HepG2 (cell line): ENCODE measurements around the gene MUC4. TPM values are rescaled to one million over a fixed set of nuclear protein-coding genes. Genes with fewer than 3 reads are reported as not detected.

Experiments
- ATAC-seq: fragments of 200-7000 bp; cut with Tn5 transposase; 3 replicates; pipeline ENCODE4 v1.9.1; 2020; ENCODE audit warnings: mild to moderate bottlenecking, moderate library complexity
- BruUV-seq: library from RNA; stranded (reverse); fragments of 400-500 nt; replicated peaks from 2 replicates; lab custom pipeline; 2021; lab: Mats Ljungman, UMichigan
- CTCF ChIA-PET: fragments of 300-600 bp; formaldehyde crosslinking; extraction: SDS; loops from one replicate; lab custom pipeline; 2021; ENCODE audit warnings: low total read pairs, inconsistent platforms, low intra/inter-chr PET ratio; lab: Yijun Ruan, JAX
- POLR2A ChIA-PET: fragments of 350-600 bp; sonication (Branson Sonifier 250); formaldehyde crosslinking; loops from one replicate; lab custom pipeline; 2020; ENCODE audit warnings: antibody characterized with exemption, inconsistent platforms; lab: Yijun Ruan, JAX
- DNase-seq: peaks from one replicate; pipeline ENCODE4 v3.0.0-alpha.2; 2015; ENCODE audit warnings: low spot score
- FAIRE-seq: peaks from 3 replicates; lab custom pipeline; 2011; peaks lifted over from hg19 to GRCh38; lab: Jason Lieb, UNC
- H2AFZ ChIP-seq: one replicate; pipeline ENCODE4 v1.6.1; 2011; ENCODE audit warnings: low read length, inconsistent platforms
- H3K27ac ChIP-seq: fragments of 300-600 bp; 3 replicates; pipeline ENCODE4 v1.8.0; 2011; ENCODE audit warnings: mixed run types, mild to moderate bottlenecking, mixed read lengths, low read length, inconsistent platforms; ENCODE audit not compliant: insufficient read depth; ENCODE audit errors: extremely low read length
- H3K27me3 ChIP-seq, 2 experiments: fragments of 200-600 bp in 1 of 2; 2 replicates in 1 of 2; 3 replicates in 1 of 2; pipeline versions ENCODE4 v1.6.0 to v1.8.0; 2011; ENCODE audit warnings: low read length in 2 of 2, mild to moderate bottlenecking in 2 of 2, moderate library complexity in 2 of 2, inconsistent platforms in 1 of 2; ENCODE audit not compliant: insufficient read depth in 2 of 2, control insufficient read depth in 1 of 2
- H3K36me3 ChIP-seq, 2 experiments: fragments of 200-600 bp in 1 of 2; replicated peaks in 1 of 2; 2 replicates in 1 of 2; 3 replicates in 1 of 2; pipeline versions ENCODE4 v1.5.1 to v1.8.0; 2011; ENCODE audit warnings: low read length in 2 of 2, inconsistent platforms in 1 of 2; ENCODE audit not compliant: insufficient read depth in 2 of 2, control insufficient read depth in 1 of 2
- H3K4me1 ChIP-seq: 2 replicates; pipeline ENCODE4 v1.5.1; 2012; ENCODE audit warnings: low read length, inconsistent platforms; ENCODE audit not compliant: insufficient read depth
- H3K4me2 ChIP-seq: 2 replicates; pipeline ENCODE4 v1.6.0; 2011; ENCODE audit warnings: low read depth, low read length, inconsistent platforms
- H3K4me3 ChIP-seq, 3 experiments: fragments of 200-600 bp in 1 of 3; sonication (generic), shearing (Covaris generic) in 1 of 3; replicated peaks in 1 of 3; 2 replicates each; pipeline ENCODE4 v1.5.1; 2011 to 2016; ENCODE audit warnings: low read length in 3 of 3, inconsistent platforms in 2 of 3, low read depth in 2 of 3, mild to moderate bottlenecking in 2 of 3, control low read depth in 1 of 3, mixed read lengths in 1 of 3; ENCODE audit not compliant: insufficient read depth in 1 of 3
- H3K79me2 ChIP-seq: one replicate; pipeline ENCODE4 v1.6.1; 2011; ENCODE audit warnings: low read length, inconsistent platforms; ENCODE audit not compliant: insufficient read depth
- H3K9ac ChIP-seq: 2 replicates; pipeline ENCODE4 v1.6.0; 2011; ENCODE audit warnings: mild to moderate bottlenecking, low read depth, low read length, inconsistent platforms; ENCODE audit not compliant: insufficient read depth
- H3K9me3 ChIP-seq: 2 replicates; pipeline ENCODE4 v1.5.1; 2012; ENCODE audit warnings: mild to moderate bottlenecking, low read length
- H4K20me1 ChIP-seq: 2 replicates; pipeline ENCODE4 v1.6.0; 2011; ENCODE audit warnings: inconsistent platforms, mild to moderate bottlenecking, low read length, moderate library complexity; ENCODE audit not compliant: insufficient read depth
- ARNT2 ChIP-seq: sonication (generic); formaldehyde crosslinking; IDR thresholded peaks from 2 replicates; pipeline ENCODE4 v1.8.0; 2022; ENCODE audit warnings: mild to moderate bottlenecking, low read depth, missing genetic modification reagents, moderate library complexity
- EED ChIP-seq: sonication (generic); formaldehyde crosslinking; IDR thresholded peaks from 2 replicates; pipeline ENCODE4 v1.5.0; 2020; ENCODE audit warnings: mild to moderate bottlenecking, missing genetic modification reagents
- HOXA7 ChIP-seq: sonication (generic); formaldehyde crosslinking; IDR thresholded peaks from 2 replicates; pipeline ENCODE4 v1.8.1; 2022; ENCODE audit warnings: mild to moderate bottlenecking, missing genetic modification reagents, moderate library complexity
- MEIS1 ChIP-seq: sonication (generic); formaldehyde crosslinking; IDR thresholded peaks from 2 replicates; pipeline ENCODE4 v1.9.0; 2021; ENCODE audit warnings: mild to moderate bottlenecking, missing genetic modification reagents, moderate library complexity, borderline replicate concordance
- PCBP2 ChIP-seq: fragments of 200-400 bp; formaldehyde crosslinking; optimal IDR thresholded peaks from 2 replicates; pipeline ENCODE3; 2018; ENCODE audit warnings: low read length, low read depth; ENCODE audit not compliant: poor library complexity, severe bottlenecking
- PHB2 ChIP-seq: fragments of 450-650 bp; IDR thresholded peaks from 2 replicates; pipeline ENCODE4 v1.6.1; 2018; ENCODE audit not compliant: partially characterized antibody
- PRPF4 ChIP-seq: fragments of 200-400 bp; formaldehyde crosslinking; IDR thresholded peaks from 2 replicates; pipeline ENCODE4 v1.6.1; 2016; ENCODE audit warnings: low read length, low read depth; ENCODE audit not compliant: poor library complexity, severe bottlenecking
- ZNF672 ChIP-seq: sonication (generic); formaldehyde crosslinking; IDR thresholded peaks from 2 replicates; pipeline ENCODE4 v1.8.1; 2022; ENCODE audit warnings: missing genetic modification reagents
- ZNF776 ChIP-seq: sonication (generic); formaldehyde crosslinking; IDR thresholded peaks from 2 replicates; pipeline ENCODE4 v1.4.0; 2020; ENCODE audit warnings: mild to moderate bottlenecking, missing genetic modification reagents
- WGBS: methylation state at CpG from one replicate; pipeline ENCODE4 v1.1.6; 2017; ENCODE audit warnings: low lambda C conversion rate; 5-methylcytosine and 5-hydroxymethylcytosine counted together
- in situ Hi-C: cut with HindIII; loops from 2 replicates; pipeline ENCODE4 v1.10.0; 2017; ENCODE audit warnings: low pct_unique_long_range_greater_than_20kb; ENCODE audit not compliant: extremely low pct_ligation_motif_present
- intact Hi-C: fragments of 100-400 bp; cut with micrococcal nuclease; formaldehyde crosslinking; loops from one replicate; pipeline ENCODE4 v1.10.0; 2022; ENCODE audit not compliant: unreplicated experiment
- polyA plus RNA-seq, 8 experiments: library from polyadenylated mRNA; depleted of rRNA in 3 of 8; stranded (reverse) in 7 of 8; unstranded in 1 of 8; fragments of >200 nt; fragmentation: Illumina TruSeq in 4 of 8; extraction: Trizol in 4 of 8; gene quantifications; 2 replicates each; pipeline versions ENCODE4 v1.2.1 to v1.2.3, GENCODE V29; 2011 to 2016; ENCODE audit warnings: low read depth in 4 of 8, missing spikeins in 1 of 8, mixed read lengths in 1 of 8; ENCODE audit not compliant: insufficient read depth in 1 of 8
- total RNA-seq, 5 experiments: library from RNA; depleted of rRNA; stranded (reverse); fragments of >200 nt; fragmentation: Illumina TruSeq; extraction: Trizol; gene quantifications; 2 replicates each; pipeline ENCODE4 v1.2.3, GENCODE V29; 2016; ENCODE audit warnings: low read depth in 1 of 5
- TF ChIP-seq, protein P1 (sequence below): sonication (generic); formaldehyde crosslinking; IDR thresholded peaks from 2 replicates; pipeline ENCODE4 v1.8.0; 2022; ENCODE audit warnings: mild to moderate bottlenecking, missing genetic modification reagents, borderline replicate concordance
- TF ChIP-seq, protein P2 (sequence below): sonication (generic); formaldehyde crosslinking; IDR thresholded peaks from 2 replicates; pipeline ENCODE4 v1.5.0; 2020; ENCODE audit warnings: missing genetic modification reagents
- TF ChIP-seq, protein P3 (sequence below): sonication (generic); formaldehyde crosslinking; IDR thresholded peaks from 2 replicates; pipeline ENCODE4 v1.8.1; 2022; ENCODE audit warnings: low read depth, mild to moderate bottlenecking, missing genetic modification reagents
- TF ChIP-seq, protein P4 (sequence below): sonication (generic); formaldehyde crosslinking; IDR thresholded peaks from 2 replicates; pipeline ENCODE4 v1.9.0; 2021; ENCODE audit warnings: missing genetic modification reagents, borderline replicate concordance

The MUC4 gene
- total and polyA plus RNA-seq, 2 of the 13 experiments (the other 11 are each of a cell fraction or from before 2014, with no cell fraction given): not detected

DNA sequence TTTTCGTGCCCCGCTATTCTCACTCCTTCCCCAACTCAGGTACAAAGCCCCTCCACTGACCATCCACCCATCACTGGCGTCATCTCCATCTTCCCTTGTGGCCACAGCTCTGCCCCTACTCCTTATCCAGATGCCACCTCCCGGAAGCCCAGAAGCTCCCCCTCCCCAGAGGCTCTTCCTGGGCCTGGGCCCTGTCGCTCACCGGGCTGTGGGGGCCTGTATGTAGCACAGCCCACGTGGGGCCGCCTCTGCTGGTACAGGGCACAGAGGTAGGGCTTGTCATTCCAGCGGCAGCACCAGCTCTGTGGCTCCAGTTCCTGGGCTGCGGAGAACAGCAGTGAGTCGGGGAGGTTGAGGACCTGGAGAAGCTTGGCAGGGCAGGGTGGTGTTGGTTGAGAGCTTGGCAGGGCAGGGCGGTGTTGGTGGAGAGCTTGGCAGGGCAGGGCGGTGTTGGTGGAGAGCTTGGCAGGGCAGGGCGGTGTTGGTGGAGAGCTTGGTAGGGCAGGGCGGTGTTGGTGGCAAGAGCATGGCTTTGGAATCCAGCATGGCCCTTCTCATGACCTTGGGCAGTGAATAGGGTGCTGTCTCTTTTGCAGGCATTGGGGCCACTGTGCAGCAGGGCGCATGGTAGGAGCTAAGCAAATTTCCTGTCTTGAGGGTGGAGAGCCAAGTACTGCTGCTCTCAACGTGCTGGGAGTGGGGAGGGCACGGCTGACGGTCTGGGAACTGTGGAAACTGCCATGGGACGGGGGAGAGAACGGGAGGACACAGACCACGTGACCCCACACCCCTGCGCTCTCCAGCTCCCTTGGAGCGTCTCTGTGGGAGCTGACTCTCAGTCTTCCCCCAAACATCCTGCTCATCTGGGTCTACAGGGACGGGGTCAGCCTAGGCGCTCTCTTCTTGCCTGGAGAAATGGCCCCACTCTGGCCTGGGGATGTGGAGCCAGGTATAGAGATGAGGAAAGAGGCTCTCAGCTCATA lies 47.6 kb downstream of the MUC4 start (continued):
- TF ChIP-seq ZNF672 (CRISPR knock-in tag): no peak

DNA sequence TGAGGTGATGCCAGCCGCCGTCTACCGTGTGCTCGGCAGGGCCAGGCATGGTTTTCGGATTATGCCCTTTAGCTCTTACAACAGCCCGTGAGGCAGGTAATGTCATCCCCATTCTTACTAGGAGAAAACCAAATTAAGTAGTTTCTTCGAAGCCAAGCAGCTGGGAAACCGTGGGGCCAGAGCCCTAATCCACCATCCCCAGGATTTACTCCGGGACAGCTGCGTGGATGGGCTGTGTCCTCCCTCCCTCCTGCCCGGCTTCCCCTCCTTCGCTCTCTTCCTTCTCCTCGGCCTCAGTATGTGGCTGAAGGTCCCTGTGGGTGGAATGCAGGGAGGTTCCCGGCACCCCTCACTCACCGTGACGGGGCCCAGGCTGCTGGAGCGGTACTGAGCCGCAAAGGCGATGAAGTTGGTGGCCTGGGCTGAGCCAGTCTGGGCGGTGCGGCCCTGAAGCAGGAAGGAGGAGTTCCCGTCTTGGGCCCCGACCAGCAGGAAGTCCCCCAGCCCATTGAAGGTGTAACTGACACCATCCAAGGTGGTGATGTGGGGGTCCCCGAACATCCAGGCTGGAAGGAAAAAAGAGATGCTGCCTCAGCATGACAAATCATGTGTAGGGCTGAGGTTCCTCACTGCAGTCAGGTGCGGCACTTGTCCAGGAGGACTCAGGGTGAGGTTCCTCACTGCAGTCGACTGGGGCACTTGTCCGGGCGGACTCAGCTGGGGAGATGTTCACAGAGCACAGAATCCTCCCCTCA lies 48.5 kb downstream of the MUC4 start:
- Histone ChIP-seq H3K27ac (no peak overlapping the region), H3K79me2 (no peaks in the 10 kb centered on the region), H3K9ac (no peak overlapping the region), H3K9me3 (no peaks in the 10 kb centered on the region), H2AFZ (no peak overlapping the region), H4K20me1 (no peaks in the 10 kb centered on the region), H3K4me1 (no peaks in the 10 kb centered on the region), H3K27me3 (peaks cover 10 to 46% of the 10 kb centered on the region in 2 experiments; a peak in 4 of 5 replicates), H3K36me3 (no peaks in the 10 kb centered on the region), H3K4me2 (no peak overlapping the region), H3K4me3 (no peak overlapping the region)
- POLR2A ChIA-PET: no interaction called here
- in situ Hi-C loops (no loop called here), intact Hi-C loops (no loop called here)
- ATAC-seq: no peak
- CTCF ChIA-PET: no interaction called here
- no TSS peak for BruUV-seq
- no peak for DNase-seq
- FAIRE-seq: no peak
- WGBS: 40% methylated on average over 27 of the region's 28 CpGs
- TF ChIP-seq, protein P1, sequence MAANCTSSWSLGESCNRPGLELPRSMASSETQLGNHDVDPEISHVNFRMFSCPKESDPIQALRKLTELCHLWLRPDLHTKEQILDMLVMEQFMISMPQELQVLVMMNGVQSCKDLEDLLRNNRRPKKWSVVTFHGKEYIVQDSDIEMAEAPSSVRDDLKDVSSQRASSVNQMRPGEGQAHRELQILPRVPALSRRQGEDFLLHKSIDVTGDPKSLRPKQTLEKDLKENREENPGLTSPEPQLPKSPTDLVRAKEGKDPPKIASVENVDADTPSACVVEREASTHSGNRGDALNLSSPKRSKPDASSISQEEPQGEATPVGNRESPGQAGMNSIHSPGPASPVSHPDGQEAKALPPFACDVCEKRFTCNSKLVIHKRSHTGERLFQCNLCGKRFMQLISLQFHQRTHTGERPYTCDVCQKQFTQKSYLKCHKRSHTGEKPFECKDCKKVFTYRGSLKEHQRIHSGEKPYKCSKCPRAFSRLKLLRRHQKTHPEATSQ (CRISPR knock-in tag): no peak
- no peak for TF ChIP-seq PRPF4
- TF ChIP-seq ARNT2: no peak
- TF ChIP-seq, protein P2, sequence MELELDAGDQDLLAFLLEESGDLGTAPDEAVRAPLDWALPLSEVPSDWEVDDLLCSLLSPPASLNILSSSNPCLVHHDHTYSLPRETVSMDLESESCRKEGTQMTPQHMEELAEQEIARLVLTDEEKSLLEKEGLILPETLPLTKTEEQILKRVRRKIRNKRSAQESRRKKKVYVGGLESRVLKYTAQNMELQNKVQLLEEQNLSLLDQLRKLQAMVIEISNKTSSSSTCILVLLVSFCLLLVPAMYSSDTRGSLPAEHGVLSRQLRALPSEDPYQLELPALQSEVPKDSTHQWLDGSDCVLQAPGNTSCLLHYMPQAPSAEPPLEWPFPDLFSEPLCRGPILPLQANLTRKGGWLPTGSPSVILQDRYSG (CRISPR knock-in tag): no peak
- TF ChIP-seq PCBP2: no peak
- no peak for TF ChIP-seq ZNF776 (CRISPR knock-in tag)
- no peak for TF ChIP-seq HOXA7
- TF ChIP-seq MEIS1 (CRISPR knock-in tag): no peak
- no peak for TF ChIP-seq EED (CRISPR knock-in tag)
- TF ChIP-seq, protein P3, sequence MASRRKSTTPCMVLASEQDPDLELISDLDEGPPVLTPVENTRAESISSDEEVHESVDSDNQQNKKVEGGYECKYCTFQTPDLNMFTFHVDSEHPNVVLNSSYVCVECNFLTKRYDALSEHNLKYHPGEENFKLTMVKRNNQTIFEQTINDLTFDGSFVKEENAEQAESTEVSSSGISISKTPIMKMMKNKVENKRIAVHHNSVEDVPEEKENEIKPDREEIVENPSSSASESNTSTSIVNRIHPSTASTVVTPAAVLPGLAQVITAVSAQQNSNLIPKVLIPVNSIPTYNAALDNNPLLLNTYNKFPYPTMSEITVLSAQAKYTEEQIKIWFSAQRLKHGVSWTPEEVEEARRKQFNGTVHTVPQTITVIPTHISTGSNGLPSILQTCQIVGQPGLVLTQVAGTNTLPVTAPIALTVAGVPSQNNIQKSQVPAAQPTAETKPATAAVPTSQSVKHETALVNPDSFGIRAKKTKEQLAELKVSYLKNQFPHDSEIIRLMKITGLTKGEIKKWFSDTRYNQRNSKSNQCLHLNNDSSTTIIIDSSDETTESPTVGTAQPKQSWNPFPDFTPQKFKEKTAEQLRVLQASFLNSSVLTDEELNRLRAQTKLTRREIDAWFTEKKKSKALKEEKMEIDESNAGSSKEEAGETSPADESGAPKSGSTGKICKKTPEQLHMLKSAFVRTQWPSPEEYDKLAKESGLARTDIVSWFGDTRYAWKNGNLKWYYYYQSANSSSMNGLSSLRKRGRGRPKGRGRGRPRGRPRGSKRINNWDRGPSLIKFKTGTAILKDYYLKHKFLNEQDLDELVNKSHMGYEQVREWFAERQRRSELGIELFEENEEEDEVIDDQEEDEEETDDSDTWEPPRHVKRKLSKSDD (CRISPR knock-in tag): no peak
- TF ChIP-seq, protein P4, sequence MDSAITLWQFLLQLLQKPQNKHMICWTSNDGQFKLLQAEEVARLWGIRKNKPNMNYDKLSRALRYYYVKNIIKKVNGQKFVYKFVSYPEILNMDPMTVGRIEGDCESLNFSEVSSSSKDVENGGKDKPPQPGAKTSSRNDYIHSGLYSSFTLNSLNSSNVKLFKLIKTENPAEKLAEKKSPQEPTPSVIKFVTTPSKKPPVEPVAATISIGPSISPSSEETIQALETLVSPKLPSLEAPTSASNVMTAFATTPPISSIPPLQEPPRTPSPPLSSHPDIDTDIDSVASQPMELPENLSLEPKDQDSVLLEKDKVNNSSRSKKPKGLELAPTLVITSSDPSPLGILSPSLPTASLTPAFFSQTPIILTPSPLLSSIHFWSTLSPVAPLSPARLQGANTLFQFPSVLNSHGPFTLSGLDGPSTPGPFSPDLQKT (CRISPR knock-in tag): no peak
- TF ChIP-seq PHB2: no peak
